Adrenal gland (tissue), 12 donors: ENCODE data around the gene APP. TPM values are rescaled to one million over a fixed set of nuclear protein-coding genes. Genes with fewer than 3 reads are reported as not detected.

Source experiments
- DNase-seq, 7 donors: peaks; one replicate each; pipeline ENCODE4 v3.0.0-alpha.2; 2019 to 2020
- H3K27ac ChIP-seq, 5 donors: fragments of 200-600 bp; sonication (generic) in 4 of 5; 1 replicate in 3 of 5; 2 replicates in 2 of 5; pipeline versions ENCODE4 v1.5.1 to v1.8.0; 2016 to 2020; ENCODE audit warnings: mild to moderate bottlenecking in 1 of 5
- H3K27me3 ChIP-seq: fragments of 200-600 bp; 2 replicates; pipeline ENCODE4 v1.8.0; 2021
- H3K36me3 ChIP-seq, 2 donors: fragments of 200-600 bp; replicated peaks in 1 of 2; 1 replicate in 1 of 2; 2 replicates in 1 of 2; pipeline versions ENCODE4 v1.5.1 to v1.8.0; 2018 to 2022
- H3K4me1 ChIP-seq, 2 donors: fragments of 200-600 bp; replicated peaks in 1 of 2; 1 replicate in 1 of 2; 2 replicates in 1 of 2; pipeline versions ENCODE4 v1.5.1 to v1.8.0; 2018 to 2021
- H3K4me3 ChIP-seq, 4 donors: fragments of 200-600 bp; sonication (generic) in 3 of 4; one replicate each; pipeline ENCODE4 v1.5.1; 2016 to 2018
- H3K9me3 ChIP-seq, 3 donors: fragments of 200-600 bp; sonication (generic) in 1 of 3; replicated peaks in 1 of 3; 1 replicate in 2 of 3; 2 replicates in 1 of 3; pipeline versions ENCODE4 v1.5.1 to v1.8.0; 2016 to 2021
- POLR2A ChIP-seq, 2 donors: fragments of 450-650 bp; IDR thresholded peaks; one replicate each; pipeline ENCODE4 v1.6.1; 2017; ENCODE audit warnings: antibody characterized with exemption in 2 of 2, mild to moderate bottlenecking in 2 of 2, moderate library complexity in 1 of 2
- WGBS, 4 donors: extraction: QIAGEN DNeasy Blood & Tissue Kit in 2 of 4; methylation state at CpG; one replicate each; pipeline versions ENCODE4 v1.1.5 to v1.1.7; 2013 to 2017; 5-methylcytosine and 5-hydroxymethylcytosine counted together
- intact Hi-C, 2 donors: fragments of 100-400 bp; cut with DNase I; formaldehyde crosslinking; loops; one replicate each; pipeline versions ENCODE4 v1.14.1 to v1.15.0; 2022 to 2023
- polyA plus RNA-seq, 3 donors: library from polyadenylated mRNA; stranded (reverse); fragments of 200-250 nt in 2 of 3; fragments of 350-450 nt in 1 of 3; fragmentation: Illumina TruSeq in 1 of 3; extraction: RNeasy Lipid Tissue Mini Kit (QIAGEN cat#74804) in 1 of 3; gene quantifications; one replicate each; pipeline ENCODE4 v1.2.3, GENCODE V29; 2013 to 2014
- total RNA-seq, 9 donors: library from RNA; depleted of rRNA in 4 of 9; stranded (reverse); fragments of >200 nt in 4 of 9; fragments of 120-200 nt in 1 of 9; fragmentation: NEBNext Ultra II Directional in 1 of 9; extraction: Animal tissue kit (Norgen Biotek cat#: 25700) in 1 of 9; gene quantifications; one replicate each; pipeline versions ENCODE4 v1.1.0 to v1.2.4, GENCODE V29; 2013 to 2023
- TF ChIP-seq, protein P1 (sequence below), 6 experiments: fragments of 450-650 bp in 4 of 6; fragments of 200-600 bp in 2 of 6; sonication (generic) in 1 of 6; IDR thresholded peaks; 1 replicate in 5 of 6; 2 replicates in 1 of 6; pipeline versions ENCODE4 v1.5.1 to v1.8.0; 2016 to 2021; ENCODE audit warnings: antibody characterized with exemption in 6 of 6, mild to moderate bottlenecking in 2 of 6, moderate library complexity in 1 of 6
- donor health status: healthy with polysubstance abuse.
- donor health status: Bipolar disorder and iron deficiency.
- donor health status: DM: yes; HTN: yes; CAD: no.
- donor health status: DM: no; HTN: no; CAD: no.
- donor health status: DM: no; HTN: no; CAD: no.
- donor health status: DM: yes; HTN: yes; CAD: no.

The APP gene
- total and polyA plus RNA-seq, 12 donors: 161 to 1,079 (median 710) TPM

DNA sequence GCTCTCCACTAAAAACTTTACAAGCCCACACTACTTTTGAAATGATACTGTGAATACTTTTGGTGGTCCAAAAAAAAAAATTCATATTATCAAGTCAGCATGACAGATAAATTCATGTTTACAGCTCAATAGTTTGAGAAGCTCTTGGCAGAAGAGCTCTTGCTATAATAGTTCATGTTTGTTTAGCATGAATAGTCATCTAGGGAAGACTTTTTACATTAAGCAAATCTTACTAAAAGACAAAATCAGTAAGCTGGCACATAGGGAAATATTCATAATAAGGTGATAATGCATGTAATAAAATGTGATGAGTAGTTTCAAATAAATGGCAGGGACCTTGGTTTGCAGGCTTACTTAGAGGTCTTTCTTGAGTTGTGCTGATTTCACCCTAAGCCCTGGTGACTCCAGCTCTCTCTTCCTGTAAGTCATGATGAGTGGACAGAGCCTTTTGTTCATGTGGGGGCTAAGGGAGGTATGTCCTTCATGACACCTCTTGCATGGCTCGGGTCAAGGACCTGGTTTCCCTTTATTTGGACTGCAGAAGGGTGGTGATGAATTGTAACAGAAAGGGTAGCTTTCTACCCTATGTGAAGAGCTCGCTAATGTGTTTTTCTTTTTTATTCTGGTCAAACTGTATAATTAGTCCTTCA is 269.1 kb downstream of the APP start:
- intact Hi-C loops: no loop called here
- Histone ChIP-seq H3K9me3 (no peaks in the 10 kb centered on the region), H3K36me3 (no peaks in the 10 kb centered on the region), H3K4me3 (no peak overlapping the region), H3K27me3 (no peaks in the 10 kb centered on the region), H3K4me1 (peaks cover 0 to 27% of the 10 kb centered on the region in 2 donors), H3K27ac (no peak overlapping the region)
- TF ChIP-seq, protein P1, sequence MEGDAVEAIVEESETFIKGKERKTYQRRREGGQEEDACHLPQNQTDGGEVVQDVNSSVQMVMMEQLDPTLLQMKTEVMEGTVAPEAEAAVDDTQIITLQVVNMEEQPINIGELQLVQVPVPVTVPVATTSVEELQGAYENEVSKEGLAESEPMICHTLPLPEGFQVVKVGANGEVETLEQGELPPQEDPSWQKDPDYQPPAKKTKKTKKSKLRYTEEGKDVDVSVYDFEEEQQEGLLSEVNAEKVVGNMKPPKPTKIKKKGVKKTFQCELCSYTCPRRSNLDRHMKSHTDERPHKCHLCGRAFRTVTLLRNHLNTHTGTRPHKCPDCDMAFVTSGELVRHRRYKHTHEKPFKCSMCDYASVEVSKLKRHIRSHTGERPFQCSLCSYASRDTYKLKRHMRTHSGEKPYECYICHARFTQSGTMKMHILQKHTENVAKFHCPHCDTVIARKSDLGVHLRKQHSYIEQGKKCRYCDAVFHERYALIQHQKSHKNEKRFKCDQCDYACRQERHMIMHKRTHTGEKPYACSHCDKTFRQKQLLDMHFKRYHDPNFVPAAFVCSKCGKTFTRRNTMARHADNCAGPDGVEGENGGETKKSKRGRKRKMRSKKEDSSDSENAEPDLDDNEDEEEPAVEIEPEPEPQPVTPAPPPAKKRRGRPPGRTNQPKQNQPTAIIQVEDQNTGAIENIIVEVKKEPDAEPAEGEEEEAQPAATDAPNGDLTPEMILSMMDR (IDR thresholded peaks at IDR 0.05): no peak
- no peak for TF ChIP-seq POLR2A (IDR thresholded peaks at IDR 0.05)
- DNase-seq: peak in 1 of 7 donors; percentile 47
- WGBS, 4 donors: 59 to 63% (median 61%) methylated on average over 2 of the region's 2 CpGs

DNA sequence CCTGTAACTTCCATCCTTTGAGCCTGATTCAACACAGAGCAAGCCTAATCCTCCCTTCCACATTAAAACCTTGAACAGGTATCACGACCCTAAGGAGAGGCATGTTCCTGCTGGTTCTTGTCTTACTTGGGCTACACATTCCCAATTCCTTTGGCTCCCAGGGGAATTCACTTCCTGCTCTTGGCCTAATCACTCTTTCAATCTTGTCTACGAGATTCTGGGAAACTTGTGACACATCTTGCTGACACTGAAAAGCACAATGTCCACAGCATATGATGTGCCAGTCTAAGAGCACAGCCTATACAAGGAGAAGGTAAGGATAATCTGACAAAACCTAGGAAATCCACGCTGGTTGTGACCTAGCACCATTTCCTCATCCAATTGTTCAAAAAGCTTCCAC is 271.9 kb downstream of the APP start:
- Histone ChIP-seq H3K27ac (peak overlapping the region in 1 of 5 donors; percentile 23), H3K9me3 (no peaks in the 10 kb centered on the region), H3K4me3 (no peak overlapping the region), H3K4me1 (peaks cover 0 to 24% of the 10 kb centered on the region in 2 donors), H3K27me3 (no peaks in the 10 kb centered on the region), H3K36me3 (no peaks in the 10 kb centered on the region)
- no peak for DNase-seq
- intact Hi-C loops: loop anchor here in 1 of 2 donors (5.0 kb wide), 1 partner anchor 819 kb away; no protein-coding TSS in a partner anchor
- WGBS, 4 donors: 78 to 84% (median 80%) methylated on average over 3 of the region's 3 CpGs
- TF ChIP-seq, protein P1 (IDR thresholded peaks at IDR 0.05): no peak
- TF ChIP-seq POLR2A (IDR thresholded peaks at IDR 0.05): no peak

DNA sequence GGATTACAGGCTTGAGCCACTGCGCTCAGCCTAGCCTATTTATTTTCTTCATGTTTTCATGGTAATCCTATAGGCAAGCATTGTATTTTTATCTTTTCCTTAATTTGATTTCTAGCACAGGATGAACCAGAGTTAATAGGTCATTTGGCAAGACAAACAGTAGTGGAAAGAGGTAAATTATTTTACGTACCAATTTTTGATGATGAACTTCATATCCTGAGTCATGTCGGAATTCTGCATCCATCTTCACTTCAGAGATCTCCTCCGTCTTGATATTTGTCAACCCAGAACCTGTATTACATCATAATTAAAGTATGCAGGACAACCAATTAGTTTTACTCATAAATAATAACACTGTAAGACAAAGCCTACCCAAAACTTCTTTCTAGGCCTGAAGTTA is 273.2 kb downstream of the APP start:
- 68 to 73% (median 69%) methylated on average over 4 of the region's 4 CpGs for WGBS, 4 donors
- peaks cover 0 to 27% of the 10 kb centered on the region in 2 donors for H3K4me1 ChIP-seq
- TF ChIP-seq POLR2A (IDR thresholded peaks at IDR 0.05): no peak
- TF ChIP-seq, protein P1 (IDR thresholded peaks at IDR 0.05): no peak

DNA sequence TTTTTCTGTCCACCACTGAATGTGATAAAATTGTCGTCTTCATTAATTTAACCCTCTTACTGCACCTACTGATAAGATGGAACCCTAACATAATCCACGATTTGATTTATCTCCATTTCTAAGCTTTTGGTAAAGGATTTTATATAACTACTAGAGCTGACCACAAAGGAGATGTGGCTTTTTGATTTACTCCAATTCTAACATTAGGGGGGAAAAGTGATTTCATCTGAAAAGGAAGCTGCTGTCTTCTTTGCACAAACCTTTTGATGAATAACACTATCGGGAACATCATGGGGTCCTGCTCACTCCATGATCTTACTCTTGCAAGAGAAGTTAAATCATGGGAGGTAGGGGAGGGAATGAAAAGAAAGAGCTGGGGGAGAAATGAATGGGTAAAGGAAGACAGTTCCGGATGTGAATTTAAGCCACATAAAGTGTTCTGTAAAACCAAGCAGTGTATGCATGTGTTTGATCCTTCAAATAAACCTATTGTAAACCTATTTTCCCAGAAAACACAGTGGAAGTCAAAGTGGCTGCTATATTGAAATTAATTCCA is 274.0 kb downstream of the APP start:
- H3K27me3 ChIP-seq: no peaks in the 10 kb centered on the region
- H3K27ac ChIP-seq: peak overlapping the region in 1 of 5 donors; percentile 22
- TF ChIP-seq, protein P1 (IDR thresholded peaks at IDR 0.05): no peak
- no peak for TF ChIP-seq POLR2A (IDR thresholded peaks at IDR 0.05)
- peaks cover 0 to 24% of the 10 kb centered on the region in 2 donors for H3K4me1 ChIP-seq
- intact Hi-C loops: loop anchor here in 1 of 2 donors (5.0 kb wide), 1 partner anchor 821 kb away; no protein-coding TSS in a partner anchor
- H3K36me3 ChIP-seq: peaks cover 0 to 3% of the 10 kb centered on the region in 2 donors
- no peak for DNase-seq
- WGBS, 4 donors: 50 to 54% (median 52%) methylated on average over 4 of the region's 4 CpGs
- H3K4me3 ChIP-seq: no peak overlapping the region
- H3K9me3 ChIP-seq: no peaks in the 10 kb centered on the region

More for the DNA sequence above, 273.2 kb downstream of the APP start:
- Histone ChIP-seq H3K36me3 (no peaks in the 10 kb centered on the region), H3K4me3 (no peak overlapping the region), H3K27me3 (no peaks in the 10 kb centered on the region), H3K9me3 (no peaks in the 10 kb centered on the region), H3K27ac (peak overlapping the region in 1 of 5 donors; percentile 22)
- no peak for DNase-seq
- intact Hi-C loops: loop anchor here in 1 of 2 donors (5.0 kb wide), 1 partner anchor 820 kb away; no protein-coding TSS in a partner anchor
